AG10803 (cell line): ENCODE data around the gene METRNL.
"Not testable (repeated sequence)": the region's sequence is repeated elsewhere in the genome, so short reads cannot be mapped to it uniquely, and the experiment has no call there.

Source experiments
- DNase-seq: peaks from one replicate; pipeline ENCODE4 v3.0.0; 2010; ENCODE audit warnings: low read depth
- H3K4me3 ChIP-seq: 2 replicates; pipeline ENCODE4 v1.5.1; 2011; ENCODE audit warnings: mild to moderate bottlenecking, low read length, control low read depth
- CTCF ChIP-seq: conservative IDR thresholded peaks from 2 replicates; pipeline ENCODE4 v1.5.1; 2011; ENCODE audit warnings: mild to moderate bottlenecking, low read length, control low read depth, inconsistent platforms

Gene METRNL

GRCh38 chr17:83079352-83079747 is at the start of gene METRNL:
METRNL (plus strand) TSS chr17:83079609; CDS start chr17:83079816, 207 bp downstream.
- TF ChIP-seq CTCF: no peak
- peak; percentile 70 for DNase-seq
- H3K4me3 ChIP-seq: peak within 1 kb of the TSS; percentile 80

DNA sequence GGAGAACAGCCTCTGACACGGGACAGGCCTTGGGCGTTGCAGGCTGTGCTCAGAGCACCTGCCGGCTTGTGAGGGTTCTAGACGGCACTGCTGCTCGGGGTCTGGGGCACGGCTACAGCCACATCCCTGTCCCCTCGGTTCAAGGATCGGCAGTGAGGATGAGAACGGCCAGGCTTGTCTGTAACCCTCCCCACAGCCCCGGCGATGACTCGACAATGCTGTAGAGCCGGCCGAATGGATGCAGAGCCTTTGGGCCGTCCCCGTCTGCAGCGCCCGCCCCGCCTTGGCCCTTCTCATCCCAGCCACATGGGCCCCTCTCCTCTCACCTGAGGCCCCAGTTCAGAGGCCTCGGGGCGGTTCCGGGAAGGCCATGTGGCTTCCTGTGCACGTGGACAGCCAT is 49.0 kb upstream of the METRNL start:
- no peak for TF ChIP-seq CTCF
- H3K4me3 ChIP-seq: no peak overlapping the region
- no peak for DNase-seq

DNA sequence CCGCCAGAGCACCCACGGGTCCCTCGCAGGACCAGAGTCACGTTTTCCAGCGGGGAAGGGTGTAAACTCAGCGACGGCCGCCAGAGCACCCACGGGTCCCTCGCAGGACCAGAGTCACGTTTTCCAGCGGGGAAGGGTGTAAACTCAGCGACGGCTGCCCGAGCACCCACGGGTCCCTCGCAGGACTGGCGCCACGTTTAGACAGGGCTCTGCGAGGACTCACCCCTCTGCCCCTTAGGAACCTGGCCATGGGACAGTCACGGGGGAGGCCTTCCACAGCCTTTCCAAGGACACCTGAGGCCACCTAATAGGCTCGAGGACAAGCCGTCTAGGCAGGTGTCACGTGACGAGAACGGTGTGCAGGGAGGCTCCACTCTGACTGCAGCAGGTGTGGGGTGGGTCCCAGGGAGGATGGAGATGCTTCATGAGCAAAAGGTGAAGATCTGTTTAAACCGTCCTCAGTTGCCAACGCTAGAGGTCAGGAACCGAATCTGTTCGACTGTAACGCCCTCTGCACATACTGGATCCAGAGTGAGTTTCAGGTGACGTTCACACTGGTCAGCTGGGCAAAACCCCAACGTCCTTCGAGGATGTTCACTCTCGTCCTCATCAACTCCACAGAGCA is 48.0 kb upstream of the METRNL start:
- no peak for DNase-seq
- no peak for TF ChIP-seq CTCF
- no peak overlapping the region for H3K4me3 ChIP-seq

DNA sequence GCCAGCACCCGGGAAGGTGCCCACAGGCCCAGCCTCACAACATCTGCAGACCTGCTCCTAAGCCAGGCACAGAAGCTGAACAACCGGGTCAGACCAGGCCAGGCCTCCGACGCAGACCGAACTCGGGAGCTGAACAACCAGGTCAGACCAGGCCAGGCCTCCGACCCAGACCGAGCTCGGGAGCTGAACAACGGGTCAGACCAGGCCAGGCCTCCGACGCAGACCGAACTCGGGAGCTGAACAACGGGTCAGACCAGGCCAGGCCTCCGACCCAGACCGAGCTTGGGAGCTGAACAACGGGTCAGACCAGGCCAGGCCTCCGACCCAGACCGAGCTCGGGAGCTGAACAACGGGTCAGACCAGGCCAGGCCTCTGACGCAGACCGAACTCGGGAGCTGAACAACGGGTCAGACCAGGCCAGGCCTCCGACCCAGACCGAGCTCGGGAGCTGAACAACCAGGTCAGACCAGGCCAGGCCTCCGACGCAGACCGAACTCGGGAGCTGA is 47.4 kb upstream of the METRNL start:
- not testable (repeated sequence) for DNase-seq, H3K4me3 ChIP-seq

DNA sequence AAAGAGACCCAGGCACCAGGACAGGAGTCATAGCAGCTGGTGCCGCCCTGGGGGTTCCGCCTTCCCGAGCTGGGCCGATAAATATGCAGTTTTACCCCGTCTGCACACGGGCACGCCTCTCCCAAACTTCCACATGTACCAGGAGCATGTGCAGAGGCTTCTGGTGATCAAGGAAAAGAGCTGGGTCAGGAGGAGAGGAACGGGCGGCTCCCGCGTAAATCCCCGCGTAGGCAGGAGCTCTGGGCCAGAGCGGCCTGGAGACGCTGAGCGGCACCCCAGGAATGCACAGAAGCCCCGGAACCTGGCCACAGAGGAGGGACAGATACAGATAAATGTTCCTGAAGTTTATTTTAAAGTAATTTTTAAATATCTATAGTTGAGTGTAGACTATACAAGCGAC is 46.6 kb upstream of the METRNL start:
- TF ChIP-seq CTCF: no peak
- DNase-seq: no peak
- H3K4me3 ChIP-seq: no peak overlapping the region

DNA sequence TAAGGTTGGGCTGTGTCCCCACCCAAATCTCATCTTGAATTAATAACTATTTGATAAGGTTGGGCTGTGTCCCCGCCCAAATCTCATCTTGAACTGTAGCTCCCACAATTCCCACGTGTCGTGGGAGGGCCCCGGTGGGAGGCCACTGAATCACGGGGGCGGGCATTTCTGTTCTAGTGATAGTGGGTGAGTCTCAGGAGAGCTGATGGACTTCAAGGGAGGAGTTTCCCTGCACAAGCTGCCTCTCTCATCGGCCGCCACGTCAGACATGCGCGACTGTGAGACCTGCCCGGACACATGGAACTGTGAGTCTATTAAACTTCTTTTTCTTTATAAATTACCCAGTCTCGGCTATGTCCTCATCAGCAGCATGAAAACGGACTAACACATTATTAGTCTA is 44.9 kb upstream of the METRNL start:
- no peak for DNase-seq

GRCh38 chr17:83035722-83036121 is 43.7 kb upstream of the METRNL start:
- no peak for DNase-seq
- TF ChIP-seq CTCF: no peak
- no peak overlapping the region for H3K4me3 ChIP-seq

More for the DNA sequence above, 44.9 kb upstream of the METRNL start:
- TF ChIP-seq CTCF: no peak
- H3K4me3 ChIP-seq: no peak overlapping the region

DNA sequence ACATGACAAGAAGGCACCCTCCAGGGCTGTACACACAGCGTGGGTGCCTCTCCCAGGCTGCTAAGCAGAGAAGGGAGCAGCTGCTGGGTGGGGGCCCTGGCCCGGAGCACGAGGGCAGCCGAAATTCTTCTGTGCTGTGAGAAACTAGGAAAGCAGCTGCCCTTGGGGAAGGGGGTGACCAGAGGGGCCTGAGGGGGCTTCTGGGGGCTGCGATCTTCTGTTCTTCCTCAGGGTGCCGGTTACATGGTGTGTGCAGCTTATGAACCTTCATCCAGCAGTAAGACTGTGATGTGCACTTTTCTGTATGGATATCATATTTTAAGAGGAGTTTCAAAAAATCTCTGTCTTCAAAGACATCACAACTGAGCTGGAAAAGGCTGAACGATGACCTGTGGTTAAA is 43.2 kb upstream of the METRNL start:
- H3K4me3 ChIP-seq: no peak overlapping the region
- no peak for DNase-seq
- TF ChIP-seq CTCF: no peak
